Activated CD8-positive, alpha-beta memory T cell treated with anti-CD3 and anti-CD28 coated beads, Interleukin-2, amount 50 U/mL, for 48 hours (primary cell): ENCODE measurements around the gene SCCPDH.

Source experiments
- DNase-seq: peaks from one replicate; pipeline ENCODE4 v3.0.0-alpha.2; 2020

The SCCPDH gene

GRCh38 chr1:246786606-246787238 lies 62.5 kb downstream of the SCCPDH start:
- DNase-seq = no peak

- no peak for DNase-seq
Observed at GRCh38 chr1:246787781-246788513, 63.7 kb downstream of the SCCPDH start.

GRCh38 chr1:246788895-246789338 lies 64.7 kb downstream of the SCCPDH start:
- no peak for DNase-seq

- no peak for DNase-seq
Observed at GRCh38 chr1:246789454-246790339, 65.5 kb downstream of the SCCPDH start.

DNA sequence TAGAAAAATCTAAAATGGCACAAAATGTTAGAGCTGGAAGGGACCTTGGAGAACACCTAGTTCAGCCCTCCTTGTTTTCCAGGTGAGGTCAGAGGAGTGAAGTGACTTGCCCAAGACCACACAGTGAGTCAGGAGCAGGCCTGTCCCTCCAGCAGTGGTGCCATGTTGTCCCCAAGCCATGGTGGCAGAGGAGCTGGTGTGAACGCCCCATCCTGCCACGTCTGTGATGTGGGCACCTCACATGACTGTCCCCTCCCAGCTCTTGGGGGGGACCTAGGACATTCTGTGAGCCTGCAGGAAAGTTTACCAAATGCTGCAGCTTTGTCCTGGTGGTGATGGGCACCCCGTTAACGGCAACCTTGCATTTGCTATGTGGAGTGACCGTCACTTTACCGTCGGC lies 66.2 kb downstream of the SCCPDH start:
- no peak for DNase-seq

GRCh38 chr1:246790833-246791232 lies 66.6 kb downstream of the SCCPDH start:
- DNase-seq = no peak

DNA sequence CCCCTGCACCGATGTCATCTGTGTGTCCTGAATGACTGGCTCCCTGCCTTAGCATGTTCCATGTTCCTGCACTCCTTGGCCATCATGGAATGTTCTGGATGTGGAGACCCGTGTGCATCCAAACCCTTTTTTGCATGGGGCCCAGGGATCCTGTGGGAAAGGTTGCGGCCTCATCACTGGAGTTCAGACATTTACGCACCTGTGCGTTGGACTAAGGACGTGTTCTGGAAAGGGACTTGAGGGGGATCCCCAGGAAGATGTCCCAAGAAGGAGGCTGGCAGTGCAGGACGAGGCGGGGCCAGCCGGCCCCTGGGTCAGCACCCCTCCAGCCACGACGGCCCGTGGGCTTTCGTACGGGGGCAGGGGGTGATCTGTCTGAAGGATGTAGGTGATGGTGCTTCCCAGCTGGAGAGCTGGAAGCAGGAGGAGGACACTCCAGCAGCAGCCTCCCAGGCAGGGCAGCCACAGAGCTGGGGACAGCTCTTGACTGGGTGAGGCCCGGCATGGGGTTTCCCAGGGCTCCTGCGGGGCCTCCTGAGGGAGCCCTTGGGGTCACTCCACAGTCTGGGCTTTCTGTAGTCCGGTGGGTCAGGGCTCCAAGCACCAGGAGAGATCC lies 67.2 kb downstream of the SCCPDH start:
- DNase-seq = no peak

- no peak for DNase-seq
Observed at GRCh38 chr1:246792603-246793002, 68.4 kb downstream of the SCCPDH start.

GRCh38 chr1:246793356-246793896 lies 69.2 kb downstream of the SCCPDH start:
- DNase-seq = no peak

DNA sequence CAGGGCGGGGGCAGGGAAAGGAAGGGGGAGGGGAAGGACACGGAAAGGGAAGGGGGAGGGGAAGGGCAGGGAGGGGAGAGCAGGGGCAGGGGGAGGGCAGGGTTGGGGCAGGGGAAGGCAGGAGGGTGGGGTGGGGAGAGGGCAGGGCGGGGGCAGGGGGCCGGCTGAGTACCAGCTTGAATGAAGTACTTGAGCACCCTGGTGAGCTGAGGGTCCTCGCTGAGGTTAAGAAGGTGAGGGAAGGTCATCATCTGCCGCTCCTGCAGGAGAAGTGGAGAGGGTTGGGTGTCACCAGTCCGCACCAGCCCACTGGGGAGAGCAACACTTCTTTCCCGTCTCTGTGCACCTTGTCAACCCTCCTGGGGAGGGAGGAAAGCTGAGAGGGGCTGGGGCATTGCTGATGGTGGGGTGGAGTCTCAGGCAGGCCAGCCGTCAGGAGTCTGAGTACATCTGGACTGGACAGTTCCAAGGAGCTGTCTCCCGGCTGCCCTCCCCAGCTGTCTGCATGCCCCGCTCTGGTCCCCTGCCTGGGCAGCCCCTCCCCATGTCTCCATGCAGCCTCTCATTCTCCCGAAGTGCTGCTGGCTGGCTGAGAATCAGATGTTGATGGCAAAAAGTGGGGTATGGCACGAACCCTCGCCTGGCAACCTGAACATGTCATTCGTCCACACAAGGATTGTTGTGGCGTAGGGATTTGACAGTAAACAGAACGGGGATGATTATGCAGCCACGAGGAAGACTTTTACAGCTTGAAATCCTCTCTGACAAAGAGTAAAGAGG lies 70.0 kb downstream of the SCCPDH start:
- no peak for DNase-seq

DNA sequence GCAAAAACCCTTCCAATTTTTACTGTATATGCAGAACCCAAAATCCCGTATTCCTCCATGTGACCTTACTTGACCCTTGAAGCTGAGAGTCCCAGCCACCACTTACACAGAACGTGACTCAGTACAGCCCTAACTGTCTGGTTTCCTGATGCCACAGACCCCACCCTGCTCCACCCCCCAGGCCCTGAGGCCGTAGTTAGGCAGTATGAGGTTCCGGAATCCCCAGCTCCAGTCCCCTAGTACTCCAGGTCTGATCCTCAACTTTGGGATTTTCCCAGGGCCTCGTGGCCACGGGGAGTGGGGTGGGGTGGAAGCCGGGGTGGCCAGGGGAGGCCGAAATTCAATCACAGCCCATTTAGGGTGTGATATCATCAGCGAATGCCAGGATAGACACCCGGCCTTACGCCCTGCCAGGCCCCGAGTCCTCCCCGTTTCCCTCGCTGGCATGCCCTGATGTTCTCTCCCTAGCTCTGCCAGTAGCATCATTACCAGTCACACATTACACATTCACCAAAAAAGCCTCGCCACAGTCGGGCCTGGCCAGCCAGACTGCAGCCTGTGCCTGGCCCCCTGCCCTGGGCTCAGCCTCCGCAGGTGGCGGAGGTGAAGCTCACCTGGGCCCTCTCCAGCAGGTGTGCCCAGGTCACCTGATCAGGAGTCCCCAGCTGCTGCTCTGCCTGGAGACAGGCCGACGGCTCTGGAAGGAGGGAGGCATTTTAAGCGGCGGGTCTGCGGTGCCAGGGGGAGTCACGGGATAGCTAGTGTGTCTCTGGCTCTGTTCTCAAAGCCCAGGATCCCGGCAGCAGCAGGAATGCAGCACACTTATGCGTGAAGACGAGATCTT lies 70.8 kb downstream of the SCCPDH start:
- no peak for DNase-seq

GRCh38 chr1:246795906-246796694 lies 71.9 kb downstream of the SCCPDH start:
- no peak for DNase-seq

GRCh38 chr1:246797157-246797556 lies 72.9 kb downstream of the SCCPDH start:
- no peak for DNase-seq

DNA sequence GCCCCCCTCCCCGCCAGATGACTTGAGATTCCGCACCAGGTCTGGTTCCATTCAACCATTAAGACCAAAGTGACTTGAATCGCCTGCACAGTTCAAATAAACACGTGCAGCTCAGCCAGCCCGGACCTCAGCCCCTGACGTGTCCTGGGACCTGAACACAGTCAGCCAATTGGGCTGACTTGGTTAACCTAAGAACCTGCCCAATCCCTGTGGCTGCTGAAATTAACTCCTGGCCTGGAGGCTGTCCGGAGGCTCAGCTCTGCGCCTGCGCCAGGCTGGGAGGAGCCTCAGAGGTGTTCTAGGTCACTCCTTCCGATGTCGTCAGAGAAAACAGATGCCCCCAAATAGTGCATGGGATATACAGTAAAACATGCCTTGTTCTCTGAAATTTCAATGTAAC lies 73.4 kb downstream of the SCCPDH start:
- DNase-seq = no peak

GRCh38 chr1:246798107-246798506 lies 73.9 kb downstream of the SCCPDH start:
- no peak for DNase-seq

DNA sequence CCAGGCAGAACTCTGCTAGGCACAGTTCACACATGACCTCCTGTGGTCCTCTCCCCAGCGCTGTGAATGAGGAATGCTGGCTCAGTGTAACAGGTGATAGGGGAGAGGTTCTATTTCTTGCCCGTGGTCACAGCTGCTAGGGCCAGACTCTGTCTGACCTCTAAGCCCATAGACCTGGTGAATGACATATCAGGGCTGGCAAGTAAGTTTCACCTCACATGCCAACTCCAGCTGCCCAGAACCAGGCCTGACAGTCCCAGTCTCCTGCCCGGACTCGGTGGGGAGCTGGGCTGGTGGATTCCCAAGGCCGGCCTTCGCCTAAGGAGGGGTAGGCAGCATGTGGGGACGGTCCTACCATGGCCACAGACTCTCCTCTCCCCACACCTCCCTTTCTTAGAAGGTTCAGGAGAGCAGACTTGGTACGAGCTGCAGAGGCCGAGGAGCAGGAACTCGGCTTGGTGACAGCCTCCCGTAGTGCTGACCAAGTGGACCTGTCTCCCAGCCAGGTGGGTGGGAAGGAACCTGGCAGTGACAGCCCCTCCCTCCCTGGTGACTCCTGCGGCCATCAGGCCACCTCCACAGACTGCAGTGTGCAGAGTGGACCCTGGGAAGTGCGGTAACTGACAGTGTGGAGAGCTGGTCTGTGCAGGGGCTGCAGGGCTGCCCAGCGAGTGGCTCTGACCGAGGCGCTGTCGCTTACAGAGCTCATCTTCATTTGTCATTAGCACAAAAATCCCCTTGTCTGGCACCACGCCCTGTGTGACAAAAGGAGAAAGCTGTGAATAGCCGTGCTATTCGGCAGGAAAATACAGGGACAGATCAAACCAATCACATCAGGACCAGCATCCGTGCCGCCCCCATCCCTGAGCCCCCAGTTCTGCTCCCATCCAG lies 74.6 kb downstream of the SCCPDH start:
- no peak for DNase-seq

DNA sequence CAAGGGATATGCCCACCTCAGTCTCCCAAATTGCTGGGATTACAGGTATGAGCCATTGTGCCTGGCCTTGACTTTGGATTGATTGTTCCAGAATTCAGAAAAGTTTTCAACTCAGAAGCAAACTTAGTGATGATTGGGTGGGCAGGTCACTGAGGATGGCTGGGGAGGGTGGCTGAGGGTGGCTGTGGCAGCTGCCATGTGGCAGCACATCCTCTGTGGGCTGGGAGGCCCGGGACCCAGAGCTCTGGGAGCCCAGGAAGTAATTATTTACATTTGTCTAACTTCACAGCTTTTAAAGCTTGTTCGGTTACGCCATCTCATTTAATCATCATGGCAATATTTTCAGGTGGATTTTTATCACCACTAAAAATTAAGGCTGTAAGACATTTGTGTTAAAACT lies 76.1 kb downstream of the SCCPDH start:
- DNase-seq = no peak

DNA sequence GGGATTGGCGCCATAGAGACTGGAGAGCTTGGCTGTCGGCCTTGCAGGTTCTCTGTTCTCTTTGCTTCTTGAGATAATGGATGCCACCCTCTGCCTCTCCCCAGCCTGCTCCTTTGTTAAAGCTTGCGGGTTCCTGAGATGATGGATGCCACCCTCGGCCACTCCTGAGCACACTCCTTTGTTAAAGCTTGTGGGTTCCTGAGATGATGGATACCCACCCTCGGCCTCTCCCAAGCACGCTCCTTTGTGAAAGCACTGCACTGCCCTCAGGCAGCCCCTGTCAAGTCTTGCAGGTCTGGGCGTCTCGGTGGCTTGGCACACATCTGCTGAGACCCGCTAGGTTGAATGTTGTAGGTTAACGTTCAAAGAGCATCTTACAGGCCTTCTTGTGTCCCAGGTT lies 76.5 kb downstream of the SCCPDH start:
- DNase-seq = no peak
